Lung (tissue), 12 donors: ENCODE results near the gene CST2. TPM values are rescaled to one million over a fixed set of nuclear protein-coding genes. Genes with fewer than 3 reads are reported as not detected.

Experiments used
- ATAC-seq: fragments of 200-7000 bp; cut with Tn5 transposase; one replicate; pipeline ENCODE4 v1.9.1; 2020; ENCODE audit warnings: moderate number of reproducible peaks; ENCODE audit not compliant: insufficient read depth, low FRiP score
- DNase-seq, 3 donors: peaks; one replicate each; pipeline ENCODE4 v3.0.0-alpha.2; 2013 to 2017
- H3K27ac ChIP-seq, 2 donors: one replicate each; pipeline ENCODE4 v1.5.1; 2013; ENCODE audit warnings: mild to moderate bottlenecking in 2 of 2, moderate library complexity in 2 of 2, control low read depth in 1 of 2, inconsistent platforms in 1 of 2, low read depth in 1 of 2, low read length in 1 of 2
- H3K27me3 ChIP-seq, 3 donors: one replicate each; pipeline ENCODE4 v1.5.1; 2013; ENCODE audit warnings: low read length in 2 of 3; ENCODE audit not compliant: control insufficient read depth in 3 of 3, insufficient read depth in 3 of 3
- H3K36me3 ChIP-seq, 4 donors: one replicate each; pipeline ENCODE4 v1.5.1; 2013; ENCODE audit warnings: low read length in 4 of 4, mild to moderate bottlenecking in 1 of 4, moderate library complexity in 1 of 4; ENCODE audit not compliant: control insufficient read depth in 4 of 4, insufficient read depth in 4 of 4
- H3K4me1 ChIP-seq, 5 donors: one replicate each; pipeline ENCODE4 v1.5.1; 2013; ENCODE audit warnings: low read length in 5 of 5, mild to moderate bottlenecking in 2 of 5, moderate library complexity in 1 of 5; ENCODE audit not compliant: control insufficient read depth in 5 of 5, insufficient read depth in 5 of 5
- H3K4me3 ChIP-seq: one replicate; pipeline ENCODE4 v1.5.1; 2013; ENCODE audit warnings: mild to moderate bottlenecking, control low read depth, moderate library complexity
- H3K9ac ChIP-seq, 2 donors: one replicate each; pipeline ENCODE4 v1.5.1; 2013; ENCODE audit warnings: low read length in 2 of 2, control low read depth in 1 of 2; ENCODE audit not compliant: insufficient read depth in 1 of 2
- H3K9me3 ChIP-seq, 4 donors: one replicate each; pipeline ENCODE4 v1.5.1; 2013; ENCODE audit warnings: low read length in 3 of 4, mild to moderate bottlenecking in 1 of 4, moderate library complexity in 1 of 4; ENCODE audit not compliant: control insufficient read depth in 4 of 4, insufficient read depth in 3 of 4
- CTCF ChIP-seq: IDR thresholded peaks from 2 replicates; pipeline ENCODE4 v1.5.1; 2012; ENCODE audit warnings: mild to moderate bottlenecking; ENCODE audit errors: control extremely low read depth, extremely low read depth
- WGBS, 2 donors: extraction: QIAGEN DNeasy Blood & Tissue Kit; methylation state at CpG; one replicate each; pipeline ENCODE4 v1.1.7; 2013; 5-methylcytosine and 5-hydroxymethylcytosine counted together
- polyA plus RNA-seq, 2 donors: library from polyadenylated mRNA; stranded (reverse); fragments of 200-250 nt; gene quantifications; one replicate each; pipeline ENCODE4 v1.2.1, GENCODE V29; 2013
- total RNA-seq, 2 donors: library from RNA; depleted of rRNA in 1 of 2; stranded (reverse); fragments of >200 nt in 1 of 2; gene quantifications; one replicate each; pipeline ENCODE4 v1.2.1, GENCODE V29; 2014 to 2021
- donor health status: control.
- donor health status: control.
- donor health status: Bipolar disorder and iron deficiency.
- donor health status: healthy.
- donor health status: DM: yes; HTN: yes; CAD: no.

CST2 gene
- total and polyA plus RNA-seq, 4 donors = 0.28 to 1.1 (median 0.31) TPM; not detected in 1

- no peaks in the 10 kb centered on the region for H3K36me3 ChIP-seq
- no peak overlapping the region for H3K4me3 ChIP-seq
- WGBS, 2 donors = 82 to 92% methylated on average over 5 of the region's 5 CpGs
- no peak for TF ChIP-seq CTCF
- H3K9me3 ChIP-seq = no peaks in the 10 kb centered on the region
- no peak overlapping the region for H3K27ac ChIP-seq
- no peak overlapping the region for H3K9ac ChIP-seq
- ATAC-seq = no peak
- DNase-seq = no peak
- H3K4me1 ChIP-seq = no peaks in the 10 kb centered on the region
- no peaks in the 10 kb centered on the region for H3K27me3 ChIP-seq
Measured at GRCh38 chr20:23856736-23857135, 30.2 kb upstream of the CST2 start.

- H3K36me3 ChIP-seq = no peaks in the 10 kb centered on the region
- H3K9me3 ChIP-seq = no peaks in the 10 kb centered on the region
- 91 to 93% methylated on average over 5 of the region's 5 CpGs for WGBS, 2 donors
- H3K27me3 ChIP-seq = no peaks in the 10 kb centered on the region
- H3K4me3 ChIP-seq = no peak overlapping the region
- no peak for TF ChIP-seq CTCF
- ATAC-seq (no peak), DNase-seq (no peak)
- H3K27ac ChIP-seq = no peak overlapping the region
- no peak overlapping the region for H3K9ac ChIP-seq
- H3K4me1 ChIP-seq = no peaks in the 10 kb centered on the region
Measured at GRCh38 chr20:23856226-23856625, 29.7 kb upstream of the CST2 start.

- no peak overlapping the region for H3K9ac ChIP-seq
- TF ChIP-seq CTCF = no peak
- no peak overlapping the region for H3K27ac ChIP-seq
- no peaks in the 10 kb centered on the region for H3K4me1 ChIP-seq
- H3K36me3 ChIP-seq = no peaks in the 10 kb centered on the region
- ATAC-seq (no peak), DNase-seq (no peak)
- H3K4me3 ChIP-seq = no peak overlapping the region
- WGBS, 2 donors = 51 to 57% methylated on average over 2 of the region's 2 CpGs
- peaks cover 0 to 6% (median 0%) of the 10 kb centered on the region in 4 donors for H3K9me3 ChIP-seq
- no peaks in the 10 kb centered on the region for H3K27me3 ChIP-seq
Measured at GRCh38 chr20:23841693-23842092, 15.2 kb upstream of the CST2 start.

- Histone ChIP-seq H3K9me3 (no peaks in the 10 kb centered on the region), H3K36me3 (no peaks in the 10 kb centered on the region), H3K27ac (no peak overlapping the region), H3K9ac (no peak overlapping the region), H3K4me1 (no peaks in the 10 kb centered on the region), H3K27me3 (no peaks in the 10 kb centered on the region), H3K4me3 (no peak overlapping the region)
- no peak for ATAC-seq
- DNase-seq = no peak
- TF ChIP-seq CTCF = no peak
- WGBS, 2 donors = 77 to 80% methylated on average over 4 of the region's 4 CpGs
Measured at GRCh38 chr20:23835716-23836115, 9.2 kb upstream of the CST2 start.
